GM12874 (cell line): ENCODE results near the gene PLEKHM3.

ENCODE experiments used
- CTCF ChIP-seq: IDR thresholded peaks from 2 replicates; pipeline ENCODE4 v1.5.1; 2011; ENCODE audit warnings: low read depth, mild to moderate bottlenecking, control low read depth, low read length, moderate library complexity; ENCODE audit not compliant: insufficient read depth

The PLEKHM3 gene

GRCh38 chr2:207987025-207987716, 38.2 kb downstream of the PLEKHM3 start:
- no peak for TF ChIP-seq CTCF

DNA sequence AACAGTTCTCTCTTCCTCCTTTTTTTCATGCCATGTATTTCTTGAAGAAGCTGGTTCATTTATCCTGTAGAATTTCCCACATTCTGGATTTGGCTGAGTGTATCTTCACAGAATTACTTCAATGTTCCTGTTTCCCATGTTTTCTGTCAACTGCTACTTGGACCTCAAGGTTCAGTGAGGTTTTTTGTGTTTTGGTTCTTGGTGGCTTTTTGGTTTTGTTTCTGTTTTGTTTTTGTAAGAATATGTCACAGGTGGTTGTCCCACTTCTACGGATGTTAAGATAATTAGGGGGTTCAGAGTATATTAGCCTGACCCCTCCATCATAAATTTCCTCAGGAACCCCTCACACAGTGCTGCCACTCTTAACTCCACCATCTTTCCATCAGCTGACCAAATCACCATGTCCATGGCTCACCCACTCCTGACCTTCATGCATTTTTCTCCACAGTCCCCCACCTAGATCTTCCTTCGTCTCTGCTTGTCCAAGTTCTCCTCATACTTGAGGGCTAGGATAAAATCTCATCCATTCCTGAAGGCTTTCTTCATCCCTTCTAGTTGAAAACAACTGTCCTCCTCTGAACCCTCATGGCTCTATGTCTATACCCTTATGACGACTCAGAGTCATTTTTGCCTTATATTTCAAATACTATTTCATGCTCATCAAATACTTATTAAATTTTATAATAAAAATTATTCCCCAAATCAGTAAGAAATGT, 40.4 kb downstream of the PLEKHM3 start:
- TF ChIP-seq CTCF, result no peak

DNA sequence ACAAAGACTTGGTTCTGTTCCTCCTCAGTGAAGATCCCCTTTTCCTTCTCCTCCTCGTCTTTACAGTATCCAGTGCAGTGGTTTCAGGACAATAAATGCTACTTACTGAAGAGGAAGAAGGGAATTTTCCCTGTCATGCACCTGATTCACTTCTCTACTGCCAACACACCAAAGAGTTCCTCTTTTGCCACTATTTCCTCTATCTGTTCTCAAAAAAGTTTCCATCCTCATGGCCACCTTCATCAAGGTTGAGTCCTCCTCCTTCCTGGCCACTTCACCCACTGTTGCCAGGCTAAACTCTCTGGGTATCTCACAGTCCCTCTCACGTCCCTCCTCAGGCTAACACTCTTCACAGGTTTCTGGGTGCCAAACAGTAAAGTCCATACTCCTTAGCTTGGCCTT, 41.7 kb downstream of the PLEKHM3 start:
- no peak for TF ChIP-seq CTCF

DNA sequence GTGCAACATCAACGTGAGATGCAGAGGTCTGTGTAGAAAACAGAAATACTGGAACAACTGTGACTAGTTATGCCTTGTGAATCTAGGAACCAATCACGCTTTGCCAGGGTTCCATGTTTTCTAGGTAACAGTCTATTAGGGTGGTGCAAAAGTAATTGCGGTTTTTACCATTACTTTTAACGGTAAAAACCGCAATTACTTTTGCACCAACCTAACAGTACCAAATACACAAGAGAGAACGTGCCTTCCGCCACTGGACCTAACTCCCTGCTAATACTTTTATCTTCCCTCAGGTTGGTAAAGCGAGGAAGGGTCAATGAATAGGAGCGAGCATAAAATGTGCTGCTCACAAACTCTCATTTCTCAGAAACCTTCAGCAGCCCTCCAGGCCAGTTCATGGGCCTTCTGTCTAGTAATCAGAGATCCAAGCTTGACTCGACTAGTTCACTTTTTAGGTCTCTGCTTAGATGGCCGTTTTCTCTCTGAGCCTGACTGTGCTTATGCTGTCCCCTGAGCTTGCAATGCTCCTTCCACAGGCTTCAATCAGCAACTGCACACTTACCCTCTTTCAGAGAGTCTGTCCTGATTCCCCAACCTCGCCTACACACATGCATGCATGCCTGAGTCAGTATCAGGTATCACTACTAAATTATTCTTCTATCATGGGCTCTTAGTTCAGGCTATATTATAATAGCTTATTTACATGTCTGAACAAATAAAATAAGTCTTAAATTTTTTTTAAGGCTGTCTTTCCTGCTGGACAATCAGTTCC, 47.0 kb downstream of the PLEKHM3 start:
- no peak for TF ChIP-seq CTCF

- no peak for TF ChIP-seq CTCF
These were observed 49.4 kb downstream of the PLEKHM3 start for GRCh38 chr2:207975921-207976320.

GRCh38 chr2:207974216-207974605, 51.1 kb downstream of the PLEKHM3 start:
- TF ChIP-seq CTCF, result no peak

DNA sequence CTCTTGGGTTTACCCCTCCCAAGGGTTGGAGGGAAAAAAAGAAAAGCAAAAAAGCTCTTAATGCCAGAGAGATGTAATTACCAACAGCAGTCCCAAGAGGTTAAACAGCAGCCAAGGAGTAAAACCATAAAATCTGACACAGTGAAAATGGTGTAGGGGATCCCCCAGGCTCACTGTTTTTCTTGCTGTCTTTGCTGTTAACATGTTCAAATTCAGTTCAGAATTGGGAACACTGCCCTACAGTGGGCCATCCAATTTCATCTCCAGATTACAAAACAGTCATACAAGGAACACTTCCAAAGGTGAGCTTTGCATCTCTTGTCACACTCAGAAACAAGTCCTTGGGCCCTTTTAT, 54.5 kb downstream of the PLEKHM3 start:
- no peak for TF ChIP-seq CTCF
